Rectal smooth muscle tissue (tissue), 1 donor: Measurements from ENCODE around the gene BLOC1S2.
A peak's percentile ranks its signal among the peaks of the same experiment; 100 is the strongest.
"Not testable (repeated sequence)": the region's sequence is repeated elsewhere in the genome, so short reads cannot be mapped to it uniquely, and the experiment has no call there.

ENCODE experiments used
- H3K27ac ChIP-seq: one replicate; pipeline ENCODE4 v1.7.0; 2013; ENCODE audit warnings: low read depth, low read length, inconsistent platforms
- H3K27me3 ChIP-seq: one replicate; pipeline ENCODE4 v1.7.0; 2013; ENCODE audit warnings: low read length; ENCODE audit not compliant: control insufficient read depth, insufficient read depth
- H3K36me3 ChIP-seq: one replicate; pipeline ENCODE4 v1.7.0; 2013; ENCODE audit warnings: low read length; ENCODE audit not compliant: control insufficient read depth, insufficient read depth
- H3K4me1 ChIP-seq: one replicate; pipeline ENCODE4 v1.7.0; 2013; ENCODE audit warnings: low read length; ENCODE audit not compliant: control insufficient read depth, insufficient read depth
- H3K4me3 ChIP-seq: one replicate; pipeline ENCODE4 v1.7.0; 2013; ENCODE audit warnings: low read length
- H3K9ac ChIP-seq: one replicate; pipeline ENCODE4 v1.7.0; 2013; ENCODE audit warnings: low read length

Gene BLOC1S2

DNA sequence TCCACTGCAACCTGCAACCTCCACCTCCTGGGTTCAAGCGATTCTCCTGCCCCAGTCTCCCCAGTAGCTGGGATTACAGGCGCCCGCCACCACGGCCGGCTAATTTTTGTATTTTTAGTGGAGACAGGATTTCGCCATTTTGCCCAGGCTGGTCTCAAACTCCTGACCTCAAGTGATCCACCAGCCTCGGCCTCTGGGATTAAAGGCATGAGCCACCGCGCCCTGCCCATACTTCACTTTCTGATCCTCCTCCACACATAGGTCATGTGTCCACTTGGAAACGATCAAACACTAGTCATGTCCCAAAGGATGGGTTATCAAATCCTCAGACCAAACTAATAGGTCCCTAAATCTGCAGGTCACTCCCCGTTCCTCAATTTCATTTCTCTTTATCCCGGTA, 1.2 kb downstream of the BLOC1S2 start:
- not testable (repeated sequence) for H3K9ac ChIP-seq, H3K27me3 ChIP-seq, H3K36me3 ChIP-seq, H3K4me1 ChIP-seq
- peak overlapping the region; percentile 89 for H3K27ac ChIP-seq
- H3K4me3 ChIP-seq, result peak overlapping the region; percentile 82

DNA sequence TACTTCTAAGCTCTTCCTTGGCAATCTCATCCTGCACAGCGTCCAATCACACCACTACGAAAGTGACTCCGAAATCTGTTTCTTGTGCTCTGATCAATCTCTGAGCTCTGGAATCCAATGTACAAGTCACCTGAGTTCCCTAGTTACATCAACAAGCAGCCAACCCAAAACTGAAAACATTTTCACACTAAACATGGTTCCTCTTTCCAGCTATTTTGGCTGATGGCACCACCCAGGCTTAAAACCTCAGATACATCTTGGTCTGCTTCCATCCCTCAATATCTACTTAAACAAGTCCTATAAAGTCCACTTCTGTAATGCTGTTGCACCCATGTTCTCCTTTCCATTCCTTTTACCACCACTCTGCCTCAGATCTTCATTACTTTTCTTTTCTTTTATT, 3.6 kb downstream of the BLOC1S2 start:
- Histone ChIP-seq H3K27me3 (no peaks in the 10 kb centered on the region), H3K4me3 (no peak overlapping the region), H3K4me1 (peaks cover 8% of the 10 kb centered on the region), H3K36me3 (peaks cover 10% of the 10 kb centered on the region), H3K9ac (no peak overlapping the region), H3K27ac (no peak overlapping the region)

DNA sequence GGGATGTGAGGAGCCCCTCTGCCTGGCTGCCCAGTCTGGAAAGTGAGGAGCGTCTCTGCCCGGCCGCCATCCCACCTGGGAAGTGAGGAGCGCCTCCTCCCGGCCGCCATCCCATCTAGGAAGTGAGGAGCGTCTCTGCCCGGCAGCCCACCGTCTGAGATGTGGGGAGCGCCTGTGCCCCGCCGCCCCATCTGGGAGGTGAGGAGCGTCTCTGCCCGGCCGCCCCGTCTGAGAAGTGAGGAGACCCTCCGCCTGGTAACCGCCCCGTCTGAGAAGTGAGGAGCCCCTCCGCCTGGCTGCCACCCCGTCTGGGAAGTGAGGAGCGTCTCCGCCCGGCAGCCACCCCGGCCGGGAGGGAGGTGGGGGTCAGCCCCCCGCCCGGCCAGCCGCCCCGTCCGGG, 9.5 kb downstream of the BLOC1S2 start:
- H3K4me1 ChIP-seq, H3K9ac ChIP-seq, H3K27ac ChIP-seq, H3K27me3 ChIP-seq, H3K4me3 ChIP-seq: not testable (repeated sequence)
- peaks cover 11% of the 10 kb centered on the region for H3K36me3 ChIP-seq

GRCh38 chr10:100267239-100268104, 19.0 kb downstream of the BLOC1S2 start, which contains the start of gene CWF19L1:
CWF19L1 (minus strand) TSS chr10:100267638; CDS start chr10:100267593, 45 bp downstream.
- H3K27ac ChIP-seq, result peak within 1 kb of the TSS; percentile 75
- peak within 1 kb of the TSS; percentile 99 for H3K4me3 ChIP-seq
- H3K9ac ChIP-seq, result peak within 1 kb of the TSS; percentile 82
- H3K4me1 ChIP-seq, result no peaks in the 10 kb centered on the region
- H3K27me3 ChIP-seq, result no peaks in the 10 kb centered on the region
- H3K36me3 ChIP-seq, result no peaks in the 10 kb centered on the region

- Histone ChIP-seq H3K36me3 (no peaks in the 10 kb centered on the region), H3K9ac (no peak overlapping the region), H3K4me3 (no peak overlapping the region), H3K27ac (no peak overlapping the region), H3K4me1 (no peaks in the 10 kb centered on the region), H3K27me3 (no peaks in the 10 kb centered on the region)
These were observed 20.5 kb downstream of the BLOC1S2 start for GRCh38 chr10:100265821-100266485.

DNA sequence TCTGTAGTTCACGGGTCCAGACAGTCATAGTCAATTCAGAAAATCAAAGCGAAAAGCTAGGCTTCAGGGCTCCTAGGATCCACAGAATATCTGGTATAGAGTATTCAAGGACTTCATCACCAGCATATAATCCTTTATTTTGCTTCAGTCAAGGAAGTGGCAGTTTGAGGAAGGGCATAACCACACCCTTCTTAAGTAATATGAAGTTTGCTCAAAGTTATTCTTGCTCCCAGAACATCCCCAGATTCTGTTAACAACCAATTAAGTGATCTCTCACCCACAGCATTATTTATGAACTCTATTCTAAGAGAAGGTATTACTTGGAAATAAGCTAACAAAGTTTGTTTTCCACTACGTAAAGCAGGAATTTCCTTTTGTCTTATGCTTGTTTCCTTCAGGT, 32.3 kb downstream of the BLOC1S2 start:
- no peaks in the 10 kb centered on the region for H3K27me3 ChIP-seq
- H3K4me3 ChIP-seq, result no peak overlapping the region
- H3K4me1 ChIP-seq, result no peaks in the 10 kb centered on the region
- H3K9ac ChIP-seq, result no peak overlapping the region
- H3K36me3 ChIP-seq, result peaks cover 5% of the 10 kb centered on the region
- no peak overlapping the region for H3K27ac ChIP-seq

DNA sequence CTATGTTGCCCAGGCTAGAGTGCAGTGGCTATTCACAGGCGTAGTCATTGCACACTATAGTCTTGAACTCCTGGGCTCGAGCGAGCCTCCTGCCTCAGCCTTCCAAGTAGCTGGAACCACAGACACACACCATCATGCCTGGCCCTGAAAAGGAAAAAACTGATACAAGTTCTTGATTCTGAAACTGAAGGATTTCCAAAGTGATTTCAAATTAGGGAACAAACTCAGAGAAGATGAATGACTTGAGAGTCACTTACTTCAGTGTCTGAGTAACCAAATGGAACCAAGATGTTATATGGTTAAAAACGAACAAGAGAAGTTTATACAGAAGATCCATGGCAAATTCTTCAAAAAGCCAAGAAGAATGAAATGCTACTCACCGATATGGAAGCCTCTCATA, 33.4 kb downstream of the BLOC1S2 start:
- H3K27me3 ChIP-seq, result no peaks in the 10 kb centered on the region
- H3K4me1 ChIP-seq, result no peaks in the 10 kb centered on the region
- no peak overlapping the region for H3K4me3 ChIP-seq
- H3K36me3 ChIP-seq, result peaks cover 13% of the 10 kb centered on the region
- H3K9ac ChIP-seq, result no peak overlapping the region
- H3K27ac ChIP-seq, result no peak overlapping the region

DNA sequence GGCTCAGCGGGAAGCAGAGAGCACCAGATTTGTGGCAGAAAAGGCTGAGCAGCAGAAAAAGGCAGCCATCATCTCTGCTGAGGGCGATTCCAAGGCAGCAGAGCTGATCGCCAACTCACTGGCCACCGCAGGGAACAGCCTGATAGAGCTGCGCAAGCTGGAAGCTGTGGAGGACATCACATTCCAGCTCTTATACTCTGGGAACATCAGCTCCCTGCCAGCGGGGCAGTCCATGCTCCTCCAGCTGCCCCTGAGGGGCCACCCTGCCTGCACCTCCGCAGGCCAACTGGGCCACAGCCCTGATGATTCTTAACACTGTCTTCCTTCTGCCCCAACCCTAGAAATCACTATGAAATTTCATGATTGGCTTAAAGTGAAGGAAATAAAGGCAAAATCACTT, 37.7 kb downstream of the BLOC1S2 start:
- no peak overlapping the region for H3K9ac ChIP-seq
- peaks cover 22% of the 10 kb centered on the region for H3K36me3 ChIP-seq
- H3K4me3 ChIP-seq, result no peak overlapping the region
- no peak overlapping the region for H3K27ac ChIP-seq
- H3K27me3 ChIP-seq, result no peaks in the 10 kb centered on the region
- no peaks in the 10 kb centered on the region for H3K4me1 ChIP-seq

- no peaks in the 10 kb centered on the region for H3K27me3 ChIP-seq
- no peak overlapping the region for H3K4me3 ChIP-seq
- H3K27ac ChIP-seq, result no peak overlapping the region
- peaks cover 26% of the 10 kb centered on the region for H3K36me3 ChIP-seq
- H3K9ac ChIP-seq, result no peak overlapping the region
- H3K4me1 ChIP-seq, result no peaks in the 10 kb centered on the region
These were observed 40.8 kb downstream of the BLOC1S2 start for GRCh38 chr10:100245484-100246220.

DNA sequence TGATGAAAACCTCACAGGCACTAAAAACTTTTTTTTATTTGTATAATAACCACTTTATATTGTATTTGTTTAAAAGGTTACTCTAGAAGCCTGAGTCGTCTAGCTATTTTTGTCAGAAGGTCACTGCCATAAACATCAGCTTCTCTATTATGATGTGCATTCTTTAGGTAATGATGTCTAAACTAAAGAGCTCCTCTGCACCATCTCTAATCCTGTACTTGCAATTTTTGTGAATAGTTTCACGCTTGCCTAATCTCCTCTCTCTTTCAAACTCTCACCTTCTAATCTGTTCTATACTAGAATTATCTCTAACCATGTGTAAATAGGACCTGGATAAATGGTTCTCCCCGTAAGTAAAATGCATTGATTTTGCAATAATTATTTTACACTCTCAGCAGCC, 46.6 kb downstream of the BLOC1S2 start:
- H3K27me3 ChIP-seq, result no peaks in the 10 kb centered on the region
- no peak overlapping the region for H3K27ac ChIP-seq
- H3K36me3 ChIP-seq, result peaks cover 29% of the 10 kb centered on the region
- H3K4me3 ChIP-seq, result no peak overlapping the region
- no peak overlapping the region for H3K9ac ChIP-seq
- no peaks in the 10 kb centered on the region for H3K4me1 ChIP-seq

GRCh38 chr10:100238429-100238828, 48.1 kb downstream of the BLOC1S2 start:
- no peak overlapping the region for H3K27ac ChIP-seq
- H3K4me3 ChIP-seq, result no peak overlapping the region
- peaks cover 29% of the 10 kb centered on the region for H3K36me3 ChIP-seq
- H3K4me1 ChIP-seq, result no peaks in the 10 kb centered on the region
- no peaks in the 10 kb centered on the region for H3K27me3 ChIP-seq
- no peak overlapping the region for H3K9ac ChIP-seq

- Histone ChIP-seq H3K9ac (no peak overlapping the region), H3K4me3 (no peak overlapping the region), H3K27ac (no peak overlapping the region), H3K27me3 (no peaks in the 10 kb centered on the region), H3K36me3 (peaks cover 9% of the 10 kb centered on the region), H3K4me1 (no peaks in the 10 kb centered on the region)
These were observed 54.4 kb downstream of the BLOC1S2 start for GRCh38 chr10:100232101-100232500.
